NCI-H128 (cell line): ENCODE results near the gene ADGRA1.
"Not testable (repeated sequence)": the region's sequence is repeated elsewhere in the genome, so short reads cannot be mapped to it uniquely, and the experiment has no call there.

ENCODE experiments used
- DNase-seq: peaks from one replicate; lab custom pipeline; 2025; ENCODE audit not compliant: unreplicated experiment; lab: John Stamatoyannopoulos, UW

Gene ADGRA1, protein sequence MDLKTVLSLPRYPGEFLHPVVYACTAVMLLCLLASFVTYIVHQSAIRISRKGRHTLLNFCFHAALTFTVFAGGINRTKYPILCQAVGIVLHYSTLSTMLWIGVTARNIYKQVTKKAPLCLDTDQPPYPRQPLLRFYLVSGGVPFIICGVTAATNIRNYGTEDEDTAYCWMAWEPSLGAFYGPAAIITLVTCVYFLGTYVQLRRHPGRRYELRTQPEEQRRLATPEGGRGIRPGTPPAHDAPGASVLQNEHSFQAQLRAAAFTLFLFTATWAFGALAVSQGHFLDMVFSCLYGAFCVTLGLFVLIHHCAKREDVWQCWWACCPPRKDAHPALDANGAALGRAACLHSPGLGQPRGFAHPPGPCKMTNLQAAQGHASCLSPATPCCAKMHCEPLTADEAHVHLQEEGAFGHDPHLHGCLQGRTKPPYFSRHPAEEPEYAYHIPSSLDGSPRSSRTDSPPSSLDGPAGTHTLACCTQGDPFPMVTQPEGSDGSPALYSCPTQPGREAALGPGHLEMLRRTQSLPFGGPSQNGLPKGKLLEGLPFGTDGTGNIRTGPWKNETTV

GRCh38 chr10:133087679-133088178, at the start of gene ADGRA1:
Gene ADGRA1, plus strand, starts transcription at chr10:133087924. Its CDS starts 986 bp downstream, at chr10:133088910.
- no peak for DNase-seq

DNA sequence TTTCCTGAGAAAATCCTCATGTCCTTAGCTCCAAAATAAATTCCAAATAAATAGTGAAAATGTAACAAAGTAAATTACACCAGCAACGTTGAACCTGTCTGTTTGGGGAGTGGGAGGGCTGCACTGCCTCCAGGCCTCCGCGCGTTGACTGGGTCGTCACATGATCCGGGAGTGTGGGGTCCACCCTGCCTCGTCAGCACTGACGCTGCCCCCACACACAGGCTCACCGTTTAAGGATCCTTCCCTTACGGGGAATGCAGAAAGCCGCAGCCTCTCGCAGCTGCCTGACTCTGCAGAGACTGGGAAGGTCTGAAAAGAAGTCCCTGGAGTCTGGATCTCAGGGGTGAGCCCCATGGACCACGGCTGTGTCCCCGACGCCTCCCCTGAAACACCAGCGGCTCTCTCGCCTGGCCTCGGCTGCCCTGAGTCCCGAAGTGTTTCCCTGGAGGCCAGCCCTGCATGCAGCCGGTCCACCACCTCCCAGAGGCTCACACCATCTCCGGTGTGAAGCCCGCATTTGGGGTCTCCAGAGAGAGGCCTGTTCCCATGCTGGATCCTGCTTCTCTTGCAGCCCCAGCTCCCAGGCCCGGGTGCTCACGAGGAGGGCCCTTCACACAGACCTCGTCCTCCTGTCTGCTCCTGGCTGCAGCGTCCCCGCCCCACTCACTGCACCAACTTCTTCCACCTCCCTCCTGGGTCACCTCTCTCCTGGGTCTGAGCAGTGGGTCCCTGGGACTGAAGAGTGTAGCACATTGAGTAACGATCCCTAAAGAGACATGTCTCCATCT, 49.5 kb upstream of the ADGRA1 start:
- no peak for DNase-seq

DNA sequence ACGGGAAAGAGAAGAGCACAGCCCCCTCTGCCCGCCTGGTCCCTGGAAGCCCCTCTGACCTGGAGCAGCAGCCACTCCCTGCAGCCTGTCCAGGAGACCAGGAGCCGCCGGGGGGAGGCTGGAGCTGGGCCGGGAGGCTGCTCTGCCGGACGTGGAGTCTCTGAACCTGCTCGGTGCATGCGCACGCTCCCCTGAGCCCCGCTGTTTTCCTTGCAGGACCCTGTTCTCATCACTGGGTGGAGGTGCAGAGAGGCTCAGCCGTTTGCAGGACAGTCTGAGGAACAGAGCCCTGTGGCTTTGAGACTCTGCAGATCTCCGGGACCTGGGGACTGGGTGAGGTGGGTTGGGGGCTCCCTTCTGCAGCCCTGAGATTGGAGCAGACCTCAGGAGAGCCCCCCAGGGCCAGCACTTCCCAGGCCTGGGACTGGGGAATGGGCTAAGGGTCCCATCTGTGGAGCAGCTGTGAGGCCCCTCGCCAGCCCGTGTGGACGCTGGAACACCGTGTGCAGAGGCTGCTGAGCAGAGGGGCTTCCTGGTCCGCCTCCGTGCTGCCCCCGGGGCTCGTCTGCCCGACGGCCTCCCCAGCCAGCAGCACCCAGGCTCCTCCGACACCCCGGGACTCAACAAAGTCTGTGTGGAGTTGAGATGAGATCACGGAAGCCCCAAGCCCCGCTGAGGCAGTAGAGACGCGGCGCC, 48.5 kb upstream of the ADGRA1 start:
- no peak for DNase-seq

DNA sequence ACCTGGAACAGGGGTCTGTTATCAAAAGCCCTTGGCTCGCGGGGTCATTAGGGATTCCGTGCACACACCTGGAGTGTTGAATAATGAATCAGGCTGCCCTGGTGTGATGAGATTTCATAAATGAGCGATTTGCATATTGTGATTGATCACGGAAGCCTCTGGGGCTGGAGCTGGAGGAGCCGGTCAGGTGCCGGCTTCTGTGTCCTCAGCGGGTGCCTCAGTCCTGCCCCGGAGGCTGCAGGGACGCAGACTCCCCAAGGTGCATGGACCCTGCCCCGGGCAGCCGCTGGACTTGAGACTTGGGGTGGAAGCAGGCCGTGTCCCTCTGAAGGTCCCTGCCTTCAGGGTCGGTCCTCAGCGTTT, 47.9 kb upstream of the ADGRA1 start:
- DNase-seq: no peak

DNA sequence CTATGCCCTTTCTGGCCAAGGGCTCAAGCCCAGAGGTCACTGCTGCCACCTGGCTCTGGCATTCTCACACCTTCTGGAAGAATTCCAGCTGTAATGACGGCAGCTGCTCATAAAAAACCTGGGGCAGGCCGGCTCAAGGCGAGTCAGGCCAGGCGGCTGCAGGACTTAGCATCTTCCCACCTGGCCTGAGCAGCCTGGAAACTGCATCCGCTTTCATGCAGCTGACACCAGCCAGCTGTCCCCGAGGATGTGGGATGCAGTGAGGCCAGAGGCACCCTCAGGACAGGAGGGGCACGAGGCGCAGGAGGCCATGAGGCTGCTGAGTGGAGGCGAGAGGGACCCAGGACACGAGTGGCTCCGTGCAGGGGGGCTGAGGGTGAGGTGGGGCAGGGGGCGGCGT, 47.5 kb upstream of the ADGRA1 start:
- no peak for DNase-seq

DNA sequence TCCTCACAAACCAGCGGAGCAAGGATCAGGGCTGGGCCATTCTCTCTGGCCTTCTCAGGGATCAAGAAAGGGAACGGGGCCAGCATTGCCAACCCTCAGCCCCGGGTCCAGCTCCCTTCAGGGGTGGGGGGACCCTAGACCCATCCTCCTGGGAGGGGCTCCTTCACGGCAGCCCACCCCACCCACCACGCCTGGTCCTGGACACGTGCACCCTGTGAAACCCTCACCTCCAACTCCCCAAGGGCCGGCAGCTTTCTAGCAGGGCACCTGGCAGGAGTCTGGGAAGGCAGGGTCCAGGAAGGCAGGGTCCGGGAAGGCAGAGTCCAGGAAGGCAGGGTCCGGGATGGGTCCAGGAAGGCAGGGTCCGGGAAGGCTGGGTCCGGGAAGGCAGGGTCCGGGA, 46.6 kb upstream of the ADGRA1 start:
- DNase-seq: no peak

DNA sequence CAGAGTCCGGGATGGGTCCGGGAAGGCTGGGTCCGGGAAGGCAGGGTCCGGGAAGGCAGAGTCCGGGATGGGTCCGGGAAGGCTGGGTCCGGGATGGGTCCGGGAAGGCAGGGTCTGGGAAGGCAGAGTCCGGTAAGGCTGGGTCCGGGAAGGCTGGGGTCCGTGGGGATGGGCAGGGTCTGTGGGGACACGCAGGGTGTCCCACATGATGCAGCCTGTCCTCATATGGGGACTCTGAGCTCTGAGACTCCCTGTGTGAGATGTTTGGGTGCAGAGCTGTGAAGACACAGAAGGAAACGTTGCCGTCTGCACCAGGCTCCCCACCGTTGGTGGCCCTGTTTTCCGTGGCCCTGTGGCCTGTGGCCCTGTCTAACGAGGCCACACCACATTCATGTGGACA, 45.7 kb upstream of the ADGRA1 start:
- no peak for DNase-seq

DNA sequence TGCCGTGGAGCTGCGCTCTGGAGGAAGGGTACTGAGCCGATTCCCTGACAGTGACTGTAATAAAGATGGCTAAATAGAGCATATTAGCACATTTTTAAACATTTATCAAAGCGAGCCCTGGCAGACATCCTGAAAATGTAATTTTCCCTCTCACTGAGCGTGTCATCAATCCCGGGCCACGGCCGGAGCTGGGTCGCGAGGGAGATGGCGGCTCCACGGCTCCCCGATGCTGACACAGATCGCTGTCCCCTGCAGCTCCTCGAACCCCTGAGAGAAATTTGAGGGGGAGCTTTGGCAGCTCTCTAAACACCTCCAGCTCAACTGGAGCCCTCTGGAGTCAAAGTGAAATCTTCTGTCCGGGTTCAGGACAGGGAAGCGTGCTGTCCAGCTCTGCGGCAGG, 44.9 kb upstream of the ADGRA1 start:
- DNase-seq: no peak

GRCh38 chr10:133043541-133044225, 44.0 kb upstream of the ADGRA1 start:
- no peak for DNase-seq

- no peak for DNase-seq
Measured at GRCh38 chr10:133044401-133044811, 43.3 kb upstream of the ADGRA1 start.

GRCh38 chr10:133045556-133046389, 42.0 kb upstream of the ADGRA1 start:
- DNase-seq: no peak

- no peak for DNase-seq
Measured at GRCh38 chr10:133046390-133046765, 41.3 kb upstream of the ADGRA1 start.

DNA sequence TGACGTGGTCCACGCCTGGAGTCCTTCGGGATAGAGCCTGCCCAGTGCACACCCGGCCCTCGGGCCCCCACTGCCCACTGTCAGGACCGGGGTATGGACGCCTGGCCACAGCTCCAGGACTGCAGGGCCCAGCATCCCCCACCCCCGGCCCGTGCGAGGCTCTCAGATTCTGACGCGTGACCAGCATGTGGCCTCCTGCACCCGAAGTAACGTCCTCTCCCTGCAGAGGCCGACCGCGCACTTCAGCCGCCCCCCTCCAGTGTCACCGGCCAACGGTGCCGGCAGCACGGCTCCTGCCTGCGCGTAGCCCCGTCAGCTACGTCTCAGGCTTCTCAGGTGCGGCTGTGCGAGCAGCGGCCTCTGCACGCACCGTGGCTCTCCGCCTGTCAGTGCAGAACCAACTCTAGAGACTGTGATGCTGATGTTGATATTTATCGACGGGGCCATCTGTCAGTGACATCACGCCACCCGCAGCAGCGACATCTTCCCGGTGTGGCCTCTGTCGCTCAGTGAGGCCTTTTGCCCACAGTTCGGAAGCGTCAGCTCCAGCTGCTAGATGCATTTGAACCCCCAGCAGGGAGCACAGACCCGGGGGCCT, 40.1 kb upstream of the ADGRA1 start:
- DNase-seq: no peak

DNA sequence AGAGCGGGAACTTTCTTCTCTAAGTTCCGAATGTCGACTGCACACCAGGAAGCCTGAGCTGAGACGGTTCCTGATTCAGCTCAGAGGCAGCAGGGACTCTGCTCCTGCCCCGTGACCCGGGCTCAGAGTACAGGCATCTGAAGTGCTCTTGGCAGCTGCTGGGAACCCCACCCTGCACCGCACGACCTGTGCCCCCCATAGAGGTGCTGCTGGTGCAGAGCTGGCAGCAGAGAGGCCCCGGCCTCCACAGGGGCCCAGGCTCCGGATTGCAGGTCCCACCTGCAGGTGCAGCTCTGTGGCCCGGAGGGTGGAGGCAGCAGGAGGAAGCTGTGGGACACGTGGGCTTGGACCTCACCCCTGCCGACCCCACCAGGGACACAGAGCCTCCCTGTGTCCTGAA, 39.5 kb upstream of the ADGRA1 start:
- no peak for DNase-seq

- no peak for DNase-seq
Measured at GRCh38 chr10:133048926-133049325, 38.8 kb upstream of the ADGRA1 start.

DNA sequence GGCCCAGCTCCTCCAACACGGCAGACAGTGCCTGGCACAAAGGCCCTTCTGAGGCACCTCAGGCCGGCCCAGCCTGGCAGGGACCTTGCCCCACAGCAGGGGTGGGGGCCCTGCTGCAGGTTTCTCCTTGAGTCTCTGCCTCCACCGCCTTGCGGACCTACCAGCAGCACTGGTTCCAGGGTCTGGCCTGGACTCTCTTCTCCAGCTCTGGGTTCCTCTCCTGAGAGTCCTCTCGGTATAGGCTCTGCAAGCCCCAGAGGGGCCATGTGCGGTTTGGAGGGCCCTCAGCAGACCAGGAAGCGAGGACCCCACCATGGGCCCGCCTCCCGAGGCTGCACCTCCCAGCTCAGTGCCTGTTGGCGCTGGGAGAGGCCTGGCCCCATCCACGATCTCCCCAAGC, 38.1 kb upstream of the ADGRA1 start:
- no peak for DNase-seq

- no peak for DNase-seq
Measured at GRCh38 chr10:133050371-133050770, 37.4 kb upstream of the ADGRA1 start.

GRCh38 chr10:133052076-133052475, 35.6 kb upstream of the ADGRA1 start:
- DNase-seq: no peak

GRCh38 chr10:133053527-133054133, 34.1 kb upstream of the ADGRA1 start:
- DNase-seq: not testable (repeated sequence)
